H1 (cell line): ENCODE data around the gene GPC1. TPM values are rescaled to one million over a fixed set of nuclear protein-coding genes. Genes with fewer than 3 reads are reported as not detected.

Experiments used
- CTCF ChIA-PET: fragments of 300-600 bp; sonication (Branson Sonifier 250); formaldehyde crosslinking; loops from one replicate; lab custom pipeline; 2021; ENCODE audit not compliant: partially characterized antibody; lab: Charles Lee
- POLR2A ChIA-PET: fragments of 300-600 bp; sonication (Branson Sonifier 250); formaldehyde crosslinking; loops from one replicate; lab custom pipeline; 2021; ENCODE audit warnings: inconsistent platforms; ENCODE audit not compliant: partially characterized antibody; lab: Charles Lee
- DNase-seq, 2 experiments: peaks; one replicate each; pipeline versions ENCODE4 v3.0.0 to v3.0.0-alpha.2; 2010 to 2022; ENCODE audit warnings: low spot score in 2 of 2, low read depth in 1 of 2, mixed read lengths in 1 of 2
- FAIRE-seq: peaks from 2 replicates; lab custom pipeline; 2011; peaks lifted over from hg19 to GRCh38; lab: Jason Lieb, UNC
- H2AFZ ChIP-seq: 2 replicates; pipeline ENCODE4 v1.8.1; 2012; ENCODE audit warnings: low read length, inconsistent platforms
- H2AK5ac ChIP-seq: 2 replicates; pipeline ENCODE4 v1.6.1; 2013; ENCODE audit warnings: low read depth, low read length
- H2BK120ac ChIP-seq: replicated peaks from 2 replicates; pipeline ENCODE3; 2013; ENCODE audit warnings: low read depth, low read length, inconsistent platforms
- H2BK12ac ChIP-seq: 2 replicates; pipeline ENCODE4 v1.6.1; 2013; ENCODE audit warnings: low read depth, low read length
- H2BK15ac ChIP-seq: 2 replicates; pipeline ENCODE4 v1.6.1; 2013; ENCODE audit warnings: low read length
- H2BK20ac ChIP-seq: 2 replicates; pipeline ENCODE4 v1.6.1; 2013; ENCODE audit warnings: low read length
- H2BK5ac ChIP-seq: 2 replicates; pipeline ENCODE4 v1.6.1; 2013; ENCODE audit warnings: low read depth, low read length
- H3K14ac ChIP-seq: 2 replicates; pipeline ENCODE4 v1.6.1; 2013; ENCODE audit warnings: inconsistent platforms; ENCODE audit not compliant: insufficient read length
- H3K18ac ChIP-seq: 2 replicates; pipeline ENCODE4 v1.6.1; 2013; ENCODE audit warnings: low read length; ENCODE audit errors: extremely low read depth
- H3K23ac ChIP-seq: 2 replicates; pipeline ENCODE4 v1.6.1; 2013; ENCODE audit warnings: inconsistent platforms; ENCODE audit not compliant: insufficient read length
- H3K23me2 ChIP-seq: 2 replicates; pipeline ENCODE4 v1.6.1; 2013; ENCODE audit warnings: low read depth, low read length
- H3K27ac ChIP-seq: 2 replicates; pipeline ENCODE4 v1.6.1; 2011; ENCODE audit warnings: low read depth, low read length, inconsistent platforms
- H3K27me3 ChIP-seq, 4 experiments: replicated peaks in 1 of 4; 1 replicate in 1 of 4; 2 replicates in 3 of 4; pipeline versions ENCODE4 v1.6.1 to v1.8.1; 2011 to 2013; ENCODE audit warnings: low read length in 3 of 4, mild to moderate bottlenecking in 3 of 4, inconsistent platforms in 2 of 4, mixed read lengths in 2 of 4, moderate library complexity in 1 of 4; ENCODE audit not compliant: control insufficient read depth in 3 of 4, insufficient read depth in 3 of 4; ENCODE audit errors: extremely low read depth in 1 of 4
- H3K36me3 ChIP-seq, 4 experiments: 2 replicates each; pipeline versions ENCODE4 v1.6.1 to v1.8.1; 2011 to 2013; ENCODE audit warnings: mild to moderate bottlenecking in 4 of 4, low read length in 3 of 4, moderate library complexity in 2 of 4, control low read depth in 1 of 4, inconsistent platforms in 1 of 4; ENCODE audit not compliant: insufficient read depth in 4 of 4, control insufficient read depth in 2 of 4
- H3K4ac ChIP-seq: replicated peaks from 2 replicates; pipeline ENCODE3; 2013; ENCODE audit warnings: low read length, low read depth, mixed read lengths, inconsistent platforms; ENCODE audit not compliant: insufficient read length
- H3K4me1 ChIP-seq, 4 experiments: replicated peaks in 1 of 4; 1 replicate in 1 of 4; 2 replicates in 3 of 4; pipeline versions ENCODE4 v1.6.1 to v1.8.1; 2011 to 2013; ENCODE audit warnings: low read length in 3 of 4, inconsistent platforms in 2 of 4, mixed read lengths in 1 of 4; ENCODE audit not compliant: insufficient read depth in 4 of 4, control insufficient read depth in 3 of 4
- H3K4me2 ChIP-seq, 2 experiments: 2 replicates each; pipeline versions ENCODE4 v1.6.1 to v1.8.1; 2011 to 2013; ENCODE audit warnings: low read depth in 2 of 2, low read length in 2 of 2, control low read depth in 1 of 2, inconsistent platforms in 1 of 2, mild to moderate bottlenecking in 1 of 2; ENCODE audit not compliant: insufficient read depth in 1 of 2
- H3K4me3 ChIP-seq, 4 experiments: fragments of 200-600, 300-600 bp in 1 of 4; sonication (generic), shearing (Covaris generic), sonication (Bioruptor Twin) in 1 of 4; 2 replicates each; pipeline versions ENCODE4 v1.5.1 to v1.8.1; 2011 to 2016; ENCODE audit warnings: low read length in 4 of 4, low read depth in 3 of 4, control low read depth in 2 of 4, inconsistent platforms in 2 of 4, mild to moderate bottlenecking in 2 of 4, mixed read lengths in 1 of 4, moderate library complexity in 1 of 4; ENCODE audit not compliant: insufficient read depth in 2 of 4; ENCODE audit errors: extremely low read depth in 1 of 4
- H3K56ac ChIP-seq: replicated peaks from 2 replicates; pipeline ENCODE3; 2013; ENCODE audit warnings: low read depth, mild to moderate bottlenecking, mixed read lengths, low read length, inconsistent platforms; ENCODE audit not compliant: insufficient read length
- H3K79me1 ChIP-seq: 2 replicates; pipeline ENCODE4 v1.6.1; 2013; ENCODE audit warnings: low read depth, low read length, control low read depth
- H3K79me2 ChIP-seq, 2 experiments: 2 replicates each; pipeline versions ENCODE4 v1.6.1 to v1.8.1; 2012 to 2013; ENCODE audit warnings: low read length in 2 of 2, mild to moderate bottlenecking in 2 of 2, inconsistent platforms in 1 of 2; ENCODE audit not compliant: insufficient read depth in 2 of 2, control insufficient read depth in 1 of 2
- H3K9ac ChIP-seq, 4 experiments: replicated peaks in 1 of 4; 1 replicate in 1 of 4; 2 replicates in 3 of 4; pipeline versions ENCODE4 v1.6.1 to v1.8.1; 2011 to 2013; ENCODE audit warnings: low read depth in 3 of 4, low read length in 3 of 4, control low read depth in 2 of 4, mild to moderate bottlenecking in 2 of 4, moderate library complexity in 2 of 4, inconsistent platforms in 1 of 4; ENCODE audit errors: extremely low read depth in 1 of 4
- H3K9me3 ChIP-seq, 2 experiments: 2 replicates each; pipeline versions ENCODE4 v1.6.1 to v1.8.1; 2012 to 2013; ENCODE audit warnings: mild to moderate bottlenecking in 2 of 2, moderate library complexity in 2 of 2, control low read depth in 1 of 2, inconsistent platforms in 1 of 2, low read depth in 1 of 2, low read length in 1 of 2, mixed read lengths in 1 of 2; ENCODE audit not compliant: insufficient read depth in 2 of 2
- H4K20me1 ChIP-seq, 2 experiments: replicated peaks in 1 of 2; 2 replicates each; pipeline versions ENCODE3 to v1.8.1; 2011 to 2013; ENCODE audit warnings: inconsistent platforms in 2 of 2, low read length in 2 of 2, mild to moderate bottlenecking in 1 of 2; ENCODE audit not compliant: insufficient read depth in 2 of 2, control insufficient read depth in 1 of 2
- H4K5ac ChIP-seq: 2 replicates; pipeline ENCODE4 v1.6.1; 2013; ENCODE audit warnings: low read length, low read depth, mixed read lengths, inconsistent platforms; ENCODE audit not compliant: insufficient read length
- H4K8ac ChIP-seq: 2 replicates; pipeline ENCODE4 v1.8.0; 2013; ENCODE audit warnings: mild to moderate bottlenecking, moderate library complexity, low read length, inconsistent platforms; ENCODE audit not compliant: insufficient read depth; ENCODE audit errors: extremely low read depth
- H4K91ac ChIP-seq: replicated peaks from 2 replicates; pipeline ENCODE3; 2013; ENCODE audit warnings: low read length, mixed read lengths, inconsistent platforms; ENCODE audit not compliant: insufficient read length
- CHD2 ChIP-seq: IDR thresholded peaks from 2 replicates; pipeline ENCODE4 v1.6.1; 2012; ENCODE audit warnings: low read length, improper control_type of control experiment
- CREB1 ChIP-seq: IDR thresholded peaks from 2 replicates; pipeline ENCODE4 v1.6.1; 2012; ENCODE audit warnings: inconsistent platforms
- GABPA ChIP-seq: IDR thresholded peaks from 2 replicates; pipeline ENCODE4 v1.6.1; 2011; ENCODE audit warnings: mild to moderate bottlenecking, low read length, moderate library complexity, borderline replicate concordance; ENCODE audit not compliant: insufficient read depth
- KDM1A ChIP-seq: fragments of 200-600, 300-600 bp; sonication (generic); IDR thresholded peaks from 2 replicates; pipeline ENCODE4 v1.7.1; 2016; ENCODE audit warnings: mild to moderate bottlenecking, low read length, borderline replicate concordance
- KDM5A ChIP-seq: fragments of 200-600 bp; IDR thresholded peaks from 2 replicates; pipeline ENCODE4 v1.7.1; 2012; ENCODE audit warnings: mild to moderate bottlenecking, low read length, inconsistent platforms, mixed read lengths
- POLR2A ChIP-seq, 2 experiments: IDR thresholded peaks; 1 replicate in 1 of 2; 2 replicates in 1 of 2; pipeline ENCODE4 v1.6.1; 2011; ENCODE audit warnings: low read depth in 2 of 2, low read length in 2 of 2, mild to moderate bottlenecking in 2 of 2; ENCODE audit errors: control extremely low read depth in 1 of 2
- RXRA ChIP-seq: IDR thresholded peaks from 2 replicates; pipeline ENCODE4 v1.6.1; 2011; ENCODE audit warnings: low read depth, mild to moderate bottlenecking, low read length, moderate library complexity; ENCODE audit not compliant: insufficient read depth
- TAF7 ChIP-seq: optimal IDR thresholded peaks from 2 replicates; pipeline ENCODE3; 2011; ENCODE audit warnings: low read depth, mild to moderate bottlenecking, inconsistent platforms, low read length, moderate library complexity, borderline replicate concordance
- YY1 ChIP-seq: IDR thresholded peaks from 2 replicates; pipeline ENCODE4 v1.6.1; 2011; ENCODE audit warnings: low read depth, mild to moderate bottlenecking, low read length
- WGBS, 2 experiments: shearing (Covaris generic) in 1 of 2; methylation state at CpG; one replicate each; pipeline versions ENCODE4 v1.1.6 to v1.1.7; 2013 to 2015; ENCODE audit warnings: low lambda C conversion rate in 2 of 2, mixed read lengths in 2 of 2, inconsistent platforms in 1 of 2, low coverage in 1 of 2, missing lambda C conversion rate in 1 of 2; ENCODE audit not compliant: insufficient replicate concordance in 2 of 2, insufficient coverage in 1 of 2, insufficient read length in 1 of 2; ENCODE audit errors: extremely low coverage in 1 of 2, missing lambda C conversion rate in 1 of 2; 5-methylcytosine and 5-hydroxymethylcytosine counted together
- polyA plus RNA-seq, 7 experiments: library from polyadenylated mRNA; depleted of rRNA in 3 of 7; stranded (reverse) in 5 of 7; unstranded in 2 of 7; fragments of >200 nt in 5 of 7; fragments of 200-250 nt in 2 of 7; gene quantifications; 1 replicate in 5 of 7; 2 replicates in 1 of 7; 4 replicates in 1 of 7; pipeline versions ENCODE4 v1.2.1 to v1.2.3, GENCODE V29; 2011 to 2013; ENCODE audit warnings: missing spikeins in 2 of 7, mixed read lengths in 2 of 7
- total RNA-seq: library from RNA; stranded (reverse); fragmentation: NEBNext Ultra II Directional; extraction: Animal tissue kit (Norgen Biotek cat#: 25700); gene quantifications from 2 replicates; pipeline ENCODE4 v1.2.1, GENCODE V29; 2021
- TF ChIP-seq, protein P1 (sequence below): IDR thresholded peaks from 2 replicates; pipeline ENCODE4 v1.6.1; 2012; ENCODE audit warnings: inconsistent platforms
- TF ChIP-seq, protein P2 (sequence below): IDR thresholded peaks from 2 replicates; pipeline ENCODE4 v1.6.1; 2011; ENCODE audit warnings: low read depth, mild to moderate bottlenecking, low read length; ENCODE audit not compliant: insufficient read depth

GPC1 gene
- total and polyA plus RNA-seq, 2 of the 8 experiments (the other 6 are each of a cell fraction or from before 2014, with no cell fraction given): 21.9 to 28.3 TPM

DNA sequence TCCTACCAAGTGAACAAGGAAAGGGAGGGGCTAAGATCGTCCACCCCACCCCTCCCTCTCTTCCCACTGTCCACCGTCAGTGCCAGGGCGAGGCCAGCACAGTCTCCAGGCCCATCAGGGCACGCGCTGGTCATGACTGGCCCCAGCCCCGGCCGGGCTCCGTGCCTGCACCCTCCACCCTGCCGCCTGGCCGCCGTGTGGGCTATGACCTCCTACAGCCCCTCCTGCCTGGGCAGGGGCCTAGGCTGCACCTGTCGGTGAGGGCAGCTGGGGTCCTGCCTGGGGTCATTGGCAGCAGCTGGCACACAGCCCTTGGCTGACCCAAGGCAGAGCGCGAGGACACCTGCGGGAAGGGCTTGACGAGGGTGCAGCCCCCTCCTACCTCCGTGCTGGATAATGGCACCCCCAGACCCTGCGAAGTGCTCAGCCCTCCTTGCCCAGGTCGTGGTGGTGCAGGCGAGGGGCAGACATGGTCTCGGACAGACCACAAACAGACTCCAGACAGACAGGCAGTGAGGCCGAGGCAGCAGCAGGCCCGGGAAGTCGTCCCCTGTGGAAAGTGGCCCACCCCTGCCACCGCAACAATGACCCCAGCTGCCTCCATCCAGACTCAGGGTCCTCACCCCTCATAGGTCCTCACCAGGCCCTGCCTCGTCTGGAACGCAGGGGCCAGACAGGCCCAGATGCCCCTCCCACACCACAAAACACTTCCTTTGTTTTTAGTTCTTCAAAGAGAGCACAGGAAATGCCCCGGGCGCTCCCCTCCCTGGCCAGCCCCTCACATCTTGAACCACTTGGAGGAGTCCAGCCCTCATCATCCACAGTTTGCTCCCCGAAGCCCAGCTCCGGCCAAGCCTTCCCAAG is 43.1 kb upstream of the GPC1 start:
- CTCF ChIA-PET: interaction anchor here (0.6 kb wide), 1 partner anchor 10 kb away, joined by 3 read pairs; no protein-coding TSS in a partner anchor
- Histone ChIP-seq H2AK5ac (no peak overlapping the region), H2BK5ac (no peak overlapping the region), H3K79me2 (no peaks in the 10 kb centered on the region), H3K4me1 (no peaks in the 10 kb centered on the region), H3K23ac (no peak overlapping the region), H3K27ac (no peak overlapping the region), H3K23me2 (no peaks in the 10 kb centered on the region), H3K36me3 (no peaks in the 10 kb centered on the region), H3K14ac (no peak overlapping the region), H3K9ac (no peak overlapping the region), H2BK20ac (no peak overlapping the region), H3K4me3 (no peak overlapping the region), H3K56ac (no peak overlapping the region), H4K5ac (no peak overlapping the region), H3K79me1 (no peaks in the 10 kb centered on the region), H3K9me3 (no peaks in the 10 kb centered on the region), H2BK120ac (no peak overlapping the region), H2BK12ac (no peak overlapping the region), H3K4ac (no peak overlapping the region), H4K20me1 (no peaks in the 10 kb centered on the region), H3K27me3 (no peaks in the 10 kb centered on the region), H3K18ac (no peak overlapping the region), H2BK15ac (no peak overlapping the region), H4K91ac (no peak overlapping the region), H2AFZ (no peak overlapping the region; the same call in 1 of the 2 replicates), H3K4me2 (no peak overlapping the region), H4K8ac (peak overlapping the region; percentile 68; the same call in 1 of the 2 replicates)
- TF ChIP-seq, protein P1, sequence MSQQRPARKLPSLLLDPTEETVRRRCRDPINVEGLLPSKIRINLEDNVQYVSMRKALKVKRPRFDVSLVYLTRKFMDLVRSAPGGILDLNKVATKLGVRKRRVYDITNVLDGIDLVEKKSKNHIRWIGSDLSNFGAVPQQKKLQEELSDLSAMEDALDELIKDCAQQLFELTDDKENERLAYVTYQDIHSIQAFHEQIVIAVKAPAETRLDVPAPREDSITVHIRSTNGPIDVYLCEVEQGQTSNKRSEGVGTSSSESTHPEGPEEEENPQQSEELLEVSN: no peak
- no peak for TF ChIP-seq RXRA
- TF ChIP-seq, protein P2, sequence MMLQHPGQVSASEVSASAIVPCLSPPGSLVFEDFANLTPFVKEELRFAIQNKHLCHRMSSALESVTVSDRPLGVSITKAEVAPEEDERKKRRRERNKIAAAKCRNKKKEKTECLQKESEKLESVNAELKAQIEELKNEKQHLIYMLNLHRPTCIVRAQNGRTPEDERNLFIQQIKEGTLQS: no peak
- no peak for TF ChIP-seq KDM5A
- TF ChIP-seq TAF7: no peak
- TF ChIP-seq POLR2A (IDR thresholded peaks at IDR 0.05; ENCODE audit: control extremely low read depth in 1 of 2, low read depth in 2 of 2, low read length in 2 of 2): no peak
- no peak for TF ChIP-seq YY1
- TF ChIP-seq KDM1A: no peak
- no peak for TF ChIP-seq CREB1
- no peak for TF ChIP-seq CHD2
- no peak for TF ChIP-seq GABPA
- POLR2A ChIA-PET: no interaction called here
- no peak for DNase-seq
- no peak for FAIRE-seq
- 94% methylated on average over 30 of the region's 31 CpGs; no CpG with 5 or more reads in 1 of the 2 experiments for WGBS, 2 experiments
